A673 (cell line): ENCODE data around the gene PTPN22. TPM values are rescaled to one million over a fixed set of nuclear protein-coding genes. Genes with fewer than 3 reads are reported as not detected.

Source experiments
- BruUV-seq: library from RNA; stranded (reverse); fragments of 400-500 nt; replicated peaks from 2 replicates; lab custom pipeline; 2021; lab: Mats Ljungman, UMichigan
- CTCF ChIA-PET: fragments of 300-600 bp; sonication (Branson Sonifier 250); formaldehyde crosslinking; loops from one replicate; lab custom pipeline; 2022; ENCODE audit warnings: antibody characterized with exemption; lab: Charles Lee
- POLR2A ChIA-PET: fragments of 300-600 bp; sonication (Branson Sonifier 250); formaldehyde crosslinking; loops from one replicate; lab custom pipeline; 2022; ENCODE audit warnings: antibody characterized with exemption; ENCODE audit not compliant: low non-redundant PET; lab: Charles Lee
- DNase-seq: peaks from one replicate; pipeline ENCODE4 v3.0.0-alpha.2; 2015; ENCODE audit warnings: low spot score
- H3K27ac ChIP-seq: fragments of 200-600 bp; sonication (generic); 2 replicates; pipeline ENCODE4 v1.5.1; 2016; ENCODE audit warnings: mixed run types, low read depth, mild to moderate bottlenecking, mixed read lengths, antibody characterized with exemption, low read length; ENCODE audit not compliant: poor library complexity, severe bottlenecking
- H3K27me3 ChIP-seq: fragments of 200-600 bp; sonication (generic); replicated peaks from 2 replicates; pipeline ENCODE4 v1.6.1; 2017; ENCODE audit warnings: mixed run types, low read depth, mild to moderate bottlenecking, mixed read lengths, antibody characterized with exemption, low read length; ENCODE audit not compliant: insufficient read depth, poor library complexity
- H3K36me3 ChIP-seq: fragments of 200-600 bp; sonication (generic); 2 replicates; pipeline ENCODE4 v1.6.1; 2016; ENCODE audit warnings: mixed run types, mild to moderate bottlenecking, mixed read lengths, antibody characterized with exemption, low read length; ENCODE audit not compliant: insufficient read depth, poor library complexity, severe bottlenecking
- H3K4me1 ChIP-seq: fragments of 200-600 bp; sonication (generic); 2 replicates; pipeline ENCODE4 v1.6.1; 2017; ENCODE audit warnings: mixed run types, mild to moderate bottlenecking, mixed read lengths, antibody characterized with exemption, low read length; ENCODE audit not compliant: insufficient read depth, poor library complexity, severe bottlenecking
- H3K4me3 ChIP-seq: fragments of 200-600 bp; sonication (generic); 2 replicates; pipeline ENCODE4 v1.5.1; 2016; ENCODE audit warnings: low read depth, mixed run types, mild to moderate bottlenecking, mixed read lengths, low read length; ENCODE audit not compliant: poor library complexity, severe bottlenecking
- H3K9me3 ChIP-seq: fragments of 200-600 bp; sonication (generic); 2 replicates; pipeline ENCODE4 v1.6.1; 2016; ENCODE audit warnings: mixed run types, low read depth, mild to moderate bottlenecking, mixed read lengths, antibody characterized with exemption, low read length; ENCODE audit not compliant: poor library complexity, severe bottlenecking
- EZH2 ChIP-seq: fragments of 200-600 bp; sonication (generic); IDR thresholded peaks from 2 replicates; pipeline ENCODE4 v1.6.1; 2017; ENCODE audit warnings: borderline replicate concordance, low read depth, mild to moderate bottlenecking, mixed read lengths, antibody characterized with exemption, low read length; ENCODE audit not compliant: poor library complexity, severe bottlenecking
- intact Hi-C: fragments of 100-400 bp; cut with micrococcal nuclease; formaldehyde crosslinking; loops from one replicate; pipeline ENCODE4 v1.10.0; 2022; ENCODE audit not compliant: unreplicated experiment
- total RNA-seq: library from RNA; stranded (reverse); gene quantifications from 2 replicates; pipeline ENCODE4 v1.2.3, GENCODE V29; 2021
- TF ChIP-seq, protein P1 (sequence below): fragments of 300-800, 200-600 bp; sonication (generic); conservative IDR thresholded peaks from 2 replicates; pipeline ENCODE4 v1.5.1; 2017; ENCODE audit warnings: low read depth, mild to moderate bottlenecking, antibody characterized with exemption, low read length, moderate library complexity, mixed read lengths

The PTPN22 gene
- total RNA-seq, 1 experiment from 2014 or later, result 0.26 TPM

DNA sequence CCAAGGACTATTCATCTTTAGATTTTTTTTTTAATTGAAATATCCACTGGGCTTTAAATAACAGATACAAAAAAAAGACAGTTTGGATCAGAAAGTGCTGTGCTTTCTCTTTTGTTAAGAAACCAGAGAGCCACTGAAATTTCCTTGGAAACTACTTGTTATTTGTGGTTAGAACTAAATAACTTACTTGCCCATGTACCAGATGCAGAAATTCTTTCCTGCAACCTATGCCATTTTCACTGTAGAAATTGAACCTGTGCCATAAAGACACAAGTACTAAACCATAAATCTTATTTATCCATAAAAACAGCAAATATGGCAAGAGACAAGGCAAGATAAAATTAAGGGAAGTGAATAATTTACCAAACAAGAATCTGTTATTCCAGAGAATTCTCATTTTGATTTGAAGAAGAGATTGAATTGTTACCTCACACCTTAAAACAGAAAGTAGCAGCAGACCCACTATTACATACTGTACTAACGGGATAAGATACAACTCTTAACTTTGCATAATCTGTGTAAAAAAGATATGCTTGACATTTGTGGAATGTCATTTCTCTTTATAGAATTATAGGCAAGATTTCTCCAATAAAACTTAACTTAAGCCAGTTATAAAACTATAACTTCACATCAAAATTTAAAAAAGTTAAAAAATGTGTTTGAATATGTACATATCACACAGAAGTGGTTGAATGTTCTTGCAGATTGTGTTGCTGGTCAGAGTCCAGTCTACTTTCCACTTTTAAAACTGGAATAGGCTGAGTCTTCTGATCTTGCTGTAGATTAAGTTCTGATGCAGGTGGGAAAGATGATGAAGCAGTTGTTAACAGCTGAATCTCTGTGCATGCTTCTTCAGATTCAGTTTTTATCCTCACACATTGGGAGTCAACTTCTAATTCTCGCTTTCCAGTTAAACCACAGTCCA is 105.9 kb downstream of the PTPN22 start:
- no peak overlapping the region for H3K4me3 ChIP-seq
- POLR2A ChIA-PET, result no interaction called here
- peaks cover 24% of the 10 kb centered on the region for H3K36me3 ChIP-seq
- peaks cover 33% of the 10 kb centered on the region for H3K4me1 ChIP-seq
- BruUV-seq, result no TSS peak
- no peak overlapping the region for H3K27ac ChIP-seq
- CTCF ChIA-PET, result no interaction called here
- intact Hi-C loops, result no loop called here
- TF ChIP-seq, protein P1, sequence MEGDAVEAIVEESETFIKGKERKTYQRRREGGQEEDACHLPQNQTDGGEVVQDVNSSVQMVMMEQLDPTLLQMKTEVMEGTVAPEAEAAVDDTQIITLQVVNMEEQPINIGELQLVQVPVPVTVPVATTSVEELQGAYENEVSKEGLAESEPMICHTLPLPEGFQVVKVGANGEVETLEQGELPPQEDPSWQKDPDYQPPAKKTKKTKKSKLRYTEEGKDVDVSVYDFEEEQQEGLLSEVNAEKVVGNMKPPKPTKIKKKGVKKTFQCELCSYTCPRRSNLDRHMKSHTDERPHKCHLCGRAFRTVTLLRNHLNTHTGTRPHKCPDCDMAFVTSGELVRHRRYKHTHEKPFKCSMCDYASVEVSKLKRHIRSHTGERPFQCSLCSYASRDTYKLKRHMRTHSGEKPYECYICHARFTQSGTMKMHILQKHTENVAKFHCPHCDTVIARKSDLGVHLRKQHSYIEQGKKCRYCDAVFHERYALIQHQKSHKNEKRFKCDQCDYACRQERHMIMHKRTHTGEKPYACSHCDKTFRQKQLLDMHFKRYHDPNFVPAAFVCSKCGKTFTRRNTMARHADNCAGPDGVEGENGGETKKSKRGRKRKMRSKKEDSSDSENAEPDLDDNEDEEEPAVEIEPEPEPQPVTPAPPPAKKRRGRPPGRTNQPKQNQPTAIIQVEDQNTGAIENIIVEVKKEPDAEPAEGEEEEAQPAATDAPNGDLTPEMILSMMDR, result no peak
- no peak for TF ChIP-seq EZH2
- DNase-seq, result no peak
- H3K27me3 ChIP-seq, result no peaks in the 10 kb centered on the region
- H3K9me3 ChIP-seq, result no peaks in the 10 kb centered on the region

Other genes with a start within 250 kb of the PTPN22 start
- gene PHTF1, start 112.2 kb downstream of the PTPN22 start, total RNA-seq, result 57.2 and 59.2 TPM in 2 replicates
- 18.3 and 18.7 TPM in 2 replicates for gene RSBN1, start 59.2 kb downstream of the PTPN22 start, total RNA-seq
- gene BCL2L15, start 15.9 kb upstream of the PTPN22 start, total RNA-seq, result 1.1 TPM in 2 replicates
- gene AP4B1, start 33.1 kb upstream of the PTPN22 start, total RNA-seq, result 42.7 and 48.9 TPM in 2 replicates
- 30.2 and 34.6 TPM in 2 replicates for gene DCLRE1B, start 33.6 kb upstream of the PTPN22 start, total RNA-seq
- 71.8 and 81.3 TPM in 2 replicates for gene HIPK1, start 57.6 kb upstream of the PTPN22 start, total RNA-seq
- gene OLFML3, start 107.8 kb upstream of the PTPN22 start, total RNA-seq, result 319 and 349 TPM in 2 replicates